AG04449 (cell line): ENCODE measurements around the gene ERMARD.

Experiments used
- CTCF ChIA-PET: fragments of 350-600 bp; formaldehyde crosslinking; extraction: SDS; loops from one replicate; lab custom pipeline; 2021; ENCODE audit warnings: antibody characterized with exemption; lab: Yijun Ruan, JAX
- POLR2A ChIA-PET: fragments of 400-600, 350-600 bp; formaldehyde crosslinking; extraction: SDS; loops from one replicate; lab custom pipeline; 2020; ENCODE audit warnings: antibody characterized with exemption, inconsistent platforms; lab: Yijun Ruan, JAX
- DNase-seq: peaks from one replicate; pipeline ENCODE4 v3.0.0-alpha.2; 2010; ENCODE audit warnings: low read depth, low spot score
- H3K4me3 ChIP-seq: 2 replicates; pipeline ENCODE4 v1.5.1; 2011; ENCODE audit warnings: low read depth, mild to moderate bottlenecking, control low read depth, low read length
- CTCF ChIP-seq: IDR thresholded peaks from one replicate; pipeline ENCODE4 v1.5.1; 2011; ENCODE audit warnings: mild to moderate bottlenecking, moderate library complexity, low read length, control low read depth, inconsistent platforms; ENCODE audit not compliant: insufficient read depth; ENCODE audit errors: missing control alignments

The ERMARD gene

GRCh38 chr6:169794317-169795055 lies 43.1 kb downstream of the ERMARD start:
- DNase-seq, result no peak

GRCh38 chr6:169795196-169795595 lies 43.8 kb downstream of the ERMARD start:
- ChIA-PET CTCF (interaction anchor here (0.9 to 3.4 kb wide), 4 partner anchors 719 to 734 kb away, joined by 3 to 28 read pairs (median 7); no protein-coding TSS in a partner anchor), POLR2A (no interaction called here)
- TF ChIP-seq CTCF, result no peak
- no peak for DNase-seq
- no peak overlapping the region for H3K4me3 ChIP-seq

More at GRCh38 chr6:169794317-169795055, 43.1 kb downstream of the ERMARD start:
- TF ChIP-seq CTCF, result no peak
- CTCF ChIA-PET, result interaction anchor here (1.2 to 3.4 kb wide), 4 partner anchors 10 to 734 kb away, joined by 4 to 28 read pairs (median 8); no protein-coding TSS in a partner anchor
- POLR2A ChIA-PET, result no interaction called here
- no peak overlapping the region for H3K4me3 ChIP-seq

GRCh38 chr6:169798764-169799473 lies 47.5 kb downstream of the ERMARD start:
- CTCF ChIA-PET, result interaction anchor here (0.8 to 5.3 kb wide), 3 partner anchors 9 to 730 kb away, joined by 3 to 39 read pairs (median 10); no protein-coding TSS in a partner anchor
- DNase-seq, result no peak
- no peak for TF ChIP-seq CTCF
- POLR2A ChIA-PET, result no interaction called here
- no peak overlapping the region for H3K4me3 ChIP-seq

GRCh38 chr6:169799474-169799926 lies 48.1 kb downstream of the ERMARD start:
- ChIA-PET CTCF (interaction anchor here (0.8 to 5.3 kb wide), 3 partner anchors 9 to 730 kb away, joined by 3 to 39 read pairs (median 10); no protein-coding TSS in a partner anchor), POLR2A (no interaction called here)
- TF ChIP-seq CTCF, result no peak
- no peak overlapping the region for H3K4me3 ChIP-seq
- DNase-seq, result no peak

GRCh38 chr6:169800116-169800667 lies 48.8 kb downstream of the ERMARD start:
- DNase-seq, result no peak
- H3K4me3 ChIP-seq, result no peak overlapping the region
- TF ChIP-seq CTCF, result no peak
- ChIA-PET CTCF (interaction anchor here (1.0 to 5.3 kb wide), 2 partner anchors 10 to 11 kb away, joined by 3 to 39 read pairs; no protein-coding TSS in a partner anchor), POLR2A (no interaction called here)
